Right lobe of liver (tissue), 4 donors: ENCODE measurements around the gene BPIFB6.

Experiments used
- CTCF ChIP-seq, 4 donors: fragments of 200-600 bp in 3 of 4; fragments of 450-650 bp in 1 of 4; IDR thresholded peaks; one replicate each; pipeline versions ENCODE4 v1.5.1 to v1.8.0; 2016 to 2022; ENCODE audit warnings: antibody characterized with exemption in 4 of 4, mild to moderate bottlenecking in 2 of 4
- POLR2A ChIP-seq: fragments of 450-650 bp; IDR thresholded peaks from one replicate; pipeline ENCODE4 v1.6.1; 2017; ENCODE audit warnings: antibody characterized with exemption, mild to moderate bottlenecking
- donor health status: DM: no; HTN: no; CAD: no.
- donor health status: DM: no; HTN: no; CAD: no.
- donor health status: DM: no; HTN: yes; CAD: no.

- no peak for TF ChIP-seq POLR2A
- TF ChIP-seq CTCF (IDR thresholded peaks at IDR 0.05) = no peak
Observed at GRCh38 chr20:33063271-33063670, 31.8 kb downstream of the BPIFB6 start.
